Erythroblast (primary cell): ENCODE results near the gene NETO2.
"Not testable (repeated sequence)": the region's sequence is repeated elsewhere in the genome, so short reads cannot be mapped to it uniquely, and the experiment has no call there.

Experiments
- DNase-seq, 2 experiments: peaks; one replicate each; lab custom pipeline; 2025; lab: John Stamatoyannopoulos, UW
- GATA1 ChIP-seq: IDR thresholded peaks from 2 replicates; pipeline ENCODE4 v1.6.1; 2011; ENCODE audit warnings: low read depth, mild to moderate bottlenecking, control low read depth, low read length, moderate library complexity
- POLR2A ChIP-seq: IDR thresholded peaks from 2 replicates; pipeline ENCODE4 v1.6.1; 2011; ENCODE audit warnings: mild to moderate bottlenecking, low read length

NETO2 gene

DNA sequence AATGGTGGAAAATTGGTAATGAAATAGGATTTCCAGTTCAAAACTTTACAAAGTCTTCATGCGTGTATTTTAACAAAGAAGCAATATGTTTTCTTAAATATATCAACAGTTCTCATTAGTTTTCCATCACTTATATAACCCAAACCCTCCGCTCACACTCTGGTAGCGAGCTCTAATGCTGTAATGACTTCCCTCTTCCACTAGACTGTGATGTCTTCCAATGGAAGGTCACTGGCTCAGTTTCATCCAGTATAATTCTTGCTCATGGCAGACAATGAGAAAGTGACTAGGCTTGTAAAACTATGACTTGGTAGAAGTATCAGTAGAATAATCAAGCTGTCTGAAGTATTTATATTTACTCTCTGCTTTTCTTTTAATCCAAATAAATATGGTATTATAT lies 32.8 kb downstream of the NETO2 start:
- DNase-seq: no peak
- no peak for TF ChIP-seq POLR2A

DNA sequence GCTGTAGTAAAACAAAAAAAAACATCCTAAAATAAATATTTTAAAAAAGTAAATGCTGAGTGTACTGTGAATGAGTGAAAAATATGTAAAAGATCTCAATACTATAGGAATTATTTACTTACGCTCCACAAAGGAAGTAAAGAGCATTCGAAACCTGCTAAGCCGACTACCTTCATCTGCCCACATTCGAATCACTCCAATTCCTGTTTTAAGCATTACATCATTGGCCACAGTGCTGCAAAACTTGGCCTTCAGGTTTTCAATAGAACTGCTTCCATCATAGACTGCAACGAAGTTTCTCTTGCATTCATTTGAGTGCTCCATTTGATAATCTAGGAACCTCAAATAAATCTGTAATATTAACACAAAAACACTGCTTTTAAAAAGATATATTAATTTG lies 34.4 kb downstream of the NETO2 start:
- no peak for DNase-seq
- TF ChIP-seq GATA1 (no peak), POLR2A (no peak)

GRCh38 chr16:47102921-47103320 lies 40.8 kb downstream of the NETO2 start:
- DNase-seq: not testable (repeated sequence)

DNA sequence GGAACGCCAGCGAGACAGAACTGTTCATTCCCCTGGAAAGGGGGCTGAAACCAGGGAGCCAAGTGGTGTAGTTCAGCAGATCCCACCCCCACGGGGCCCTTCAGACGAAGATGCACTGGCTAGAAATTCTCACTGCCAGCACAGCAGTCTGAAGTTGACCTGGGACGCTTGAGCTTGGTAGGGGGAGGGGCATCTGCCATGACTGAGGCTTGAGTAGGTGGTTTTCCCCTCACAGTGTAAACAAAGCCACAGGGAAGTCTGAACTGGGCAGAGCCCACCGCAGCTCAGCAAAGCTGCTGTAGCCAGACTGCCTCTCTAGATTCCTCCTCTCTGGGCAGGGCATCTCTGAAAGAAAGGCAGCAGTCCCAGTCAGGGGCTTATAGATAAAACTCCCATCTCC lies 46.6 kb downstream of the NETO2 start:
- not testable (repeated sequence) for DNase-seq

DNA sequence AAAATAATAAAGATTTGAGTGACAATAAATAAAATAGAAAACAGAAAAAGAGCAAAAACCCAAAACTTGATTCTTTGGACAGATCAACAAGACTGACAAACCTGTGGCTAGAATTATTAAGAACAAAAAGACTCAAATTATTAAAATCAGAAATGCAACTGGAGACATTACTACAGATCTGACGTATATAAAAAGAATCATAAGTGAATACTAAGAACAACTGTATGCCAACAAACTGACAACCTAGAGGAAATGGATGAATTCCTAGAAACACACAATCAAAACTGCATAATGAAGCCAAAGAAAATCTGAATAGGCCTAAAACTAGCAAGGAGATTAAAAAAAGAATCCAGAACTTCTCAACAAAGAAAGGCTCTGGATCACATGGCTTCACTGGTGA lies 47.4 kb downstream of the NETO2 start:
- TF ChIP-seq GATA1: no peak
- TF ChIP-seq POLR2A: no peak
- DNase-seq: no peak

DNA sequence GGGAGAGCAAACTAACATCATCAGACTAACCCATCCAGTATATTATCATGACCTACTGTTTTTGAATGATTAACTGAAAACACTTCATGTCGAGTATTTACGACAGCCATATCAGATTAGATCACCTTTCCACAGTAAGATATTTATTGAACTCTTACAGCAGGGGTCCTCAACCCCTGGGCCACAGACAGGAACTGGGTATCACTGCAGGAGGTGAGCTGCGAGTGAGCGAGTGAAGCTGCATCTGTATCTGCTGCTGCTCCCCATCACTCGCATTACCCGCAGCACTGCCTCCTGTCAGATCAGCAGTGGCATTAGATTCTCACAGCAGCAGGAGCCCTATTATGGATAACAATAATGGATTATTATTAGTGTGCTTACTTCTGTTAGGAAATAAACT lies 59.5 kb downstream of the NETO2 start:
- TF ChIP-seq POLR2A: no peak
- DNase-seq: no peak

DNA sequence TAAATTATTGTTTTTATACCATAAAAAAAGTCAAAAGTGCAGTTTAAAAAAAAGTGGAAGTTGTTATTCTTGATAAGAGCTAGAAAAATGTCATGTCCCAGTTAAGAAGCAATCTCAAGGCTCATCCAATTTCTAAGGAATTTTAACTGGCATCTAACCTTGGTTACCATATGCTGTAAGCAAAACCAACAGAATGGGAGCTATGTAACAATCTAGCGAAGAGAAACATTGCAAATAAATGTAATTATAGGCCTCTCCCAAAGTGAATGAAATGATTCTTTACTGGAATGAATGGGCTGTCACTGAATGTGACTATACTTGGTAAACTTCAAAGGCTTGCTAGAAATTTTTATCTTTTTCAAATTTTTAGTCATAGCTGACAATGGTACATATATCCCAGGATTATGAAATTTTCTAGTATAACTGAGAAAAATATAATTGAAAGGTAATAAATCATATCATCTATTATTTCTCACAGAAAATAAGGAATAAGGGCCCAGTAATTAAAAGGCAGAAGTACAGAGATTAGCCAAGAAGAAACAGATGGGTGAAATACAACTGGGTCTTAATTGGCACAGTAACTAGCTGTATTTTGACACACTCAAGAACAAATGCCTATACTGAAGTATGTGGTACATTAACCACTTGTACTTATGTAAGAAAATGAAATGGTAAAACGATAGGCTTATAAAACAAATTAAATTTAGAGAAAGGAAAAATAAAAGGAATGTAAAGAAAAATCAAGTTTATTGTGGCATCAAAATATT lies 61.5 kb downstream of the NETO2 start:
- no peak for DNase-seq
- no peak for TF ChIP-seq GATA1
- TF ChIP-seq POLR2A: no peak

DNA sequence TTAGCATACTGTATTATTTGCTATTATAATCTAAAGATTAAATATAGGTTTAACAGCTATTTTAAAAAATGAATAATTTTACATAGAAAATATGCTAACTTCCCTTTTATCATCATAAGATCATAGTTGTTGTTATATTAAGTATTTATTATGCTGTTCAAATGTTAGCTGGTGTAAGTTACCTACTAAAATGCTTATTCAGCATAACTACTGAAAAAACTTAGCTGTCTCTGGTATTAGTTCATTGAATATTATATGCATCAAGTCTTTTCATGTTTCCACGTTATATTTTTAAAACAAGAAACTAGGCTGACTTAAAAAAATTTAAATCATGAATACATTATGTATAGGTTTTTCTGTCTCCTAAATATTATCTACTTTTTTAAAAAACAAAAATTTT lies 62.6 kb downstream of the NETO2 start:
- no peak for DNase-seq
- TF ChIP-seq POLR2A (no peak), GATA1 (no peak)

DNA sequence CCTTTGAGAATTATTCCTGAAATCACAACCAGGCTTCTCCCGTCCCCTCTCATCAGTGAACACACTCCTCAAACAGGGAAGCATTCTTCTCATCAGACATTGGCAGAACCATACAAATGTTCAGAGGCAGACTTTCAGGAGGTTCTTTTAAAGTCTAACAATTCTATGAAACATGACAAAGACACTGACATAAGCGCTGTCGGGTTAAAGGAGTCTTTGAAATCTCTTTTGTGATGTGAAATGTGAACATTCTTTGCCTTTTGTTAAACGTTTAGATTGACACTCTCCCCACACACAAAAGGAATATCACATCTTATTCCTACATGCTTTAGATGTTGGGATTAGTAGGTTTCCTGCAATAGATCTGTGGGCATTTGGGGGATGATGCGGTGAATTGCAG lies 63.9 kb downstream of the NETO2 start:
- TF ChIP-seq GATA1: no peak
- DNase-seq: no peak

DNA sequence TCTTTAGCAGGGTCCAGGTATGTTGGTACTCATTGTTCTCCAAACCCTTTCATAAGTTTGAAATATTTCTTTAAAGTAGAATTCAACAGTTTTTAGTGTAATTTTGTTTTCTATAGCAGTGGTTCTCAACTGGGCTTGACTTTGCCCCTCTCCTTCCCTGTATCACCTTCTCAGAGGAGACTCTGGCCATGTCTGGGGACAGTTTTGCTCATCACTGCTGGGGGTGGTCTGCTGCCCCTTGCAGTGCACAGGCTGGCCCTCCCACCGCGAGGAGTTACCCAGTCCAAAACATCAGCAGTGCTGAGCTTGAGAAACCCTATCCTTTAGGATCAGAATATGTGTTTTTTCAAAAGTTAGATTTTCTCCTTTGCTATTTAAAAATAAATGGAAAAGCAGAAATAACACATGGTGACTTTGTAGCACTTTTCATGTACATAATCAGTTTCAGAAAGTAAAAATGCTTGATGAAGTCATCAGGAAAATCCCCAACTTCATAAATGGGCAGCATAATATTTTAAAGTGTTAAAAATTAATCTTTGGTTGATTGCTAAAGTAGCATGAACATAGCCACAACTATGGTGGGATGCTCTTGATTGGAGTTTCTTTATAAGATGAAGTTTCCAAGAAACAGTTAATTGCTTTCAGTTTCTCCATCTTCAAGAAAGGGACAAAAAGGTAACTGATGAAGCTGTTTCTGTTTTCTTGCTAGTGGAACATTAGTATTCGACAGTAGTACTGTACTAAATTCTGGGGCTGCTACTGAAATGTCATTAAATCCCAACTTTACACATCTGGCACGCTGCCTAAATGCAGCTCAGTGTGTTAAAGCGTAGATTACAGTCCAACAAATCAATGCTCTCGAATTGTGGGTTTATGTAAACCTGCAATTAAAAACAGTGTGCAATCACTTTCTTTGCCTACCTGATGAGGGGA lies 70.3 kb downstream of the NETO2 start:
- no peak for DNase-seq
- no peak for TF ChIP-seq GATA1
- TF ChIP-seq POLR2A: no peak

GRCh38 chr16:47072158-47072557 lies 71.6 kb downstream of the NETO2 start:
- TF ChIP-seq POLR2A (no peak), GATA1 (no peak)

GRCh38 chr16:47069841-47070584 lies 73.7 kb downstream of the NETO2 start:
- TF ChIP-seq POLR2A (no peak), GATA1 (no peak)
- no peak for DNase-seq

More at GRCh38 chr16:47072158-47072557, 71.6 kb downstream of the NETO2 start:
- DNase-seq: no peak

- TF ChIP-seq POLR2A (no peak), GATA1 (no peak)
- no peak for DNase-seq
Measured at GRCh38 chr16:47069313-47069712, 74.4 kb downstream of the NETO2 start.

DNA sequence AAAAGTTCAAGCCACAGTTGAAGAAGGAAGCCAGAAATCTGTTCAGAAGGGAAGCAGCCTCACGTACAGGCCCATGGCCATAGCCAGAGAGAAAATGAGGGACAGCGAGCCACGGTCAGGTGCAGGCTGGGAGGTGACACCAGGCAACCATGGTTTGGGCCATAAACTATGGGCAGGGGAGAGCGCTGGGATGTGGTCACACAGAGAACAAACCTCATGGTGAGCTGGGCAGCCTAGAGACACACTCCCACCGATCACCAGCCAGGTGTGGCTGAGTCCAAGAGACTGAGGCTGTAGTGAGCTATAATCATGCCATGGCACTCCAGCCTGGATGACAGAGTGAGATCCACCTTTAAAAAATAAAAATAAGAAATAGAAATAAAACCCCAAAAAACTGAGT lies 76.5 kb downstream of the NETO2 start:
- no peak for TF ChIP-seq POLR2A
- TF ChIP-seq GATA1: no peak
- DNase-seq: no peak
